HG03378 (cell line): ENCODE data around the gene CDH4.

Source experiments
- ATAC-seq: cut with Tn5 transposase; IDR thresholded peaks from one replicate; pipeline ENCODE4 v1.9.1; 2021; ENCODE audit warnings: mild to moderate bottlenecking, moderate library complexity; ENCODE audit not compliant: unreplicated experiment

CDH4 gene

DNA sequence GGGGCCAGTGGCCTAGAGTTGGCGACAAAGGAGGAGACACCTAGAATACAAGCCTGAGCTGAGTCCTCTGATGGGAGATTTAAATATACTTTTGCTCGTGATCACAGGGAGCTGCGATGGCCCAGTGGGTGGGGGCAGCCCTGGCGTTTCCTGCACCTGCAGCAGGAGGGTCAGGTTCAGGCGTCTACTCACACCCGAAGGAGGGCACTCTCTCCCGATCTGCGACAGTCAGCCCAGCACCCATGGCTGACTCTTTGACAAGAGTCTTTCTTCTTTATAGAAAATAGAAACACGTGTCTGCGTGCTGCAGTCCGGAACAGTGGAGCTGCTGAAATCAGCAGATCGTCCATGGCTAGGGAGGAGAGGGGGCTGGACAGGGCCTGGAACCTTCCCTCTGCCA is 338.2 kb downstream of the CDH4 start:
- no peak for ATAC-seq

GRCh38 chr20:61593516-61593915 is 341.5 kb downstream of the CDH4 start:
- no peak for ATAC-seq

GRCh38 chr20:61594198-61594597 is 342.1 kb downstream of the CDH4 start:
- no peak for ATAC-seq

GRCh38 chr20:61595216-61595615 is 343.2 kb downstream of the CDH4 start:
- ATAC-seq: no peak

GRCh38 chr20:61596687-61597330 is 344.7 kb downstream of the CDH4 start:
- ATAC-seq: no peak

GRCh38 chr20:61597996-61598395 is 345.9 kb downstream of the CDH4 start:
- no peak for ATAC-seq

GRCh38 chr20:61598586-61598985 is 346.5 kb downstream of the CDH4 start:
- ATAC-seq: no peak

- no peak for ATAC-seq
These were observed 347.0 kb downstream of the CDH4 start for GRCh38 chr20:61599061-61599531.

GRCh38 chr20:61599541-61599992 is 347.5 kb downstream of the CDH4 start:
- ATAC-seq: no peak

GRCh38 chr20:61600016-61600415 is 348.0 kb downstream of the CDH4 start:
- no peak for ATAC-seq

DNA sequence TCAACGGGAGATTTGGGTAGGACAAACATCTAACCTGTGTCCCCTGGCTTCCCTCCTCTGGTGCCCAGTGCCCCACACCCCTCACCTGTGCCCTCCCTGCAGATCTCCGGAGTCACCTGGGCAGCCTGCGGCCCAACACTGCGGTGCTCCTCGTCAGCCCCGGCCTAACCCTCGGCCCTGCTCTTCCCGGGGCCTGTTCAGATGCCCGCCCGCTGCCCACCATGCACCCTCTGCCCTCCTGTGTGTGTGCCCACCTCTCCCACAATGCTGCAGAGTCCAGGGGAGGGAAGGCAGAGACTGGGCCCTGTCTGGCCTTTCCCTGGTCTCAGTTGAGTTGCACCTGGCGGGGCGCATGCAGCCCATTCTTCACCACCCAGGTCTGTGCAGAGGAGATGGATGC is 349.3 kb downstream of the CDH4 start:
- ATAC-seq: no peak

- no peak for ATAC-seq
These were observed 349.8 kb downstream of the CDH4 start for GRCh38 chr20:61601853-61602252.

GRCh38 chr20:61603715-61604114 is 351.7 kb downstream of the CDH4 start:
- ATAC-seq: no peak

DNA sequence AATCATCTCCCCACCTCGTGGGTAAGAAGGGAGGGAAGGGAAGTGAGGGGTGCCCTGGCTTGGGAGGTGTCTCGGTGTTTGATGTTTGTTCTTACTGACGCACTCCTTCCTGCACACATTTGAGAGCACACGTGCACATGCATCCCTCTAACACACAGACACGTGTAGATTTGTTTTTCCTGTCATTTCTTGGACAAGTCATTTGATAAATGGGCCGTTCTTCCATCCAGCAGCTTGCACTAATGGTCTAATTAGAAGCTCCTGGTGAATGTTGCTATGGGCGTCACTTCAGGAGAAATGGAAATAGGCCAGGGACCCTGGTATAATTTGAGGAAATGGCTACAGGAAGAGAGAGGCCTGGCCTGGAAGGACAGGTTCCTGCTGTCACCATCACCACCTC is 352.5 kb downstream of the CDH4 start:
- no peak for ATAC-seq

GRCh38 chr20:61605283-61605682 is 353.2 kb downstream of the CDH4 start:
- no peak for ATAC-seq

GRCh38 chr20:61605862-61606557 is 353.9 kb downstream of the CDH4 start:
- ATAC-seq: no peak

DNA sequence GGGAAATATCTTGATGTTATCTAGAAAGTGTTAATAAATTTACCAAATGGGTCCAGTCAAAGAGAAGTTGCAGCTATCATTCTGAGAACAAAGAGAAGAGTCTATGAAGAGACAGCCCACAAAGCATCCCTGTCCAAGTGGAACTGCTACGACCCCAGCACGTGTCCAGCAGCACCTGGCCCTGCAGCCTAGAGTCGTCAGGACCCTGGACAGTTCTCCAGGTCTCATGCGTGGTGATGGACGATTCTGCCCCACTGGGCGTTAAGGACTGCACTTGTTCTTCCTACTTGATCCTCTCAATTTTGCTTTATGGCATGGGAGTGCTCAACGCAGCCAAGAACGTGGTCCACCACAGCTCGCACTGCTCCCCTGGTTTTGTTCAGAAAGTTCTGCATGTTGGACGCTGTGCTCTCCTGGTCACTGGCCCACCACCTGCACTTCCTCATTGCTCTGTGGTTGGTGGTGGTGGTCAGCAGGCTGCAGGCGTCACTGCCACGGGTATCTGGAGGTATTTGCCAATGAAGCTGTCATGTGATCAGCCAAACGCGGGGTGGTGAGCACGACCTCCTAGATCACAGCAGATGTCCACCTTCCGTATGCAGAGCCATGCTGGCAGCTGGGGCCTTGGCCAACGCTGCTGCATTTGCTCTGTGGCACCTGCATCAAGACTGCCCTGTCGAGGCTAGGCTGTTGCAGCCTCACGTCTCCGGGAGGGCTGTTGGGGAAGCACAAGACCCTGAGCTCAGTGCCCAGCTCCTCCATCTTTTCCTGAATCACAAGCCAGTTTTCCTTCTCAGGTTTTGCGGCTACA is 356.4 kb downstream of the CDH4 start:
- ATAC-seq: no peak

DNA sequence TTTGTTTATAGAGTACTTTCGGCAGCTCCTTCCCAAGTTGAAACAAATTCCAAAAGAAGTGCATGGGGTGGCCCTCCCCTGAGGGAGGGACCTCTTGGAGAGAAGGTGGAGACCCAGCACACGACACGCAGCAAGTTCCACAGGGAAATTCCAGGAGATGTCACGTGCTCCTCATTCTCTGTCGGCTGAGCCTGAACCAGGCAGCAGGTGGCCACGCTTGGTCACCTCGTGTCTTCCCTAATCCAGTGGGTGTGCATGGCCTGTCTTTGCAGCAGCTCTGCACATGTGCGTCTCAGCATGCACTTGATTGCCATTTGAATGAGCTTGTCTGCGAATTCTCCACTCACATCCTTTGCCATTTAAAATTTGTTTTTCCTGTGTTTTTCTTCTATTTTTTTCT is 357.4 kb downstream of the CDH4 start:
- no peak for ATAC-seq

- ATAC-seq: no peak
These were observed 359.5 kb downstream of the CDH4 start for GRCh38 chr20:61611401-61612180.

DNA sequence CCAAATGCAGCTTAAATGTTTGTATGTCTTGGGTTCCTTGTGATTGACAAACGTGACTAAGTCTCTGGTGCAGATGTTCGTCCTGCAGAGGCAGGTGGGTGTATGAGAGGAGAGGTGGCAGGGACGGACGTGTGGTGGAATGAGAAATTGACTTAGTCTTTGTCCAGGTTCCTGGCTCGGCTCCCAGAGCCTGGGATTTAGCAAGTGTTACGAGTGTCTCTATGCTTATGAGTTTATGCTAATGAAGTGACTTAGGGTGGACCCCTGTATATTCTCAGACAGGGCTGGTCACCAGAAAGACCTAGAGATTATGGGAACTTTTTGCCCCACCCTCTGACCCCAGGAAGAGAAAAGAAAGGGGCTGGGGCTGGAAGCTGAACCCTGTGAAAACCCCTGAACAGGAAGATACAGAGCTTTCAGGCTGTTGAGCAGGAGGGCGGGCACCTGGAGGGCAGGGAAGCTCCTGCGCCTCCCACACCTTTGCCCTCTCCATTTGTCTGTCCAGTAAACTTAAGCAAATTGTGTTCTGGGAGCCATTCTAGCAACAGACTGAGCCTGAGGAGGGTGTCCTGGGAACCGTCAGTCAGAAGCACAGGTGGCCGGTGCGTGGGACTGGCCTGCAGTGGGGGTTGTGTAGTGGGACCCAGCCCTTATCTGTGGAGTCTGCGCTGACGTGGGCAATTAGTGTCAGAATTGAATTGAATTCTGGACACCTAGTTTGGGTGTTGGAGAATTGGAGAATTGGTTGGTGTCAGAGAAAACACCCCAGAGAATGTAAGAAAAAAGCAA is 362.1 kb downstream of the CDH4 start:
- no peak for ATAC-seq
